Adipose tissue (tissue), 3 donors: ENCODE results near the gene C12orf50. TPM values are rescaled to one million over a fixed set of nuclear protein-coding genes. Genes with fewer than 3 reads are reported as not detected.
"Not testable (repeated sequence)": the region's sequence is repeated elsewhere in the genome, so short reads cannot be mapped to it uniquely, and the experiment has no call there.

Experiments used
- H3K27ac ChIP-seq: one replicate; pipeline ENCODE4 v1.5.1; 2013; ENCODE audit warnings: low read depth, low read length
- WGBS, 3 donors: extraction: QIAGEN DNeasy Blood & Tissue Kit; methylation state at CpG; one replicate each; pipeline ENCODE4 v1.1.7; 2013; 5-methylcytosine and 5-hydroxymethylcytosine counted together
- polyA plus RNA-seq, 3 donors: library from polyadenylated mRNA; stranded (reverse); fragments of 200-250 nt; gene quantifications; one replicate each; pipeline ENCODE4 v1.2.3, GENCODE V29; 2013
- donor health status: healthy with polysubstance abuse.
- donor health status: Bipolar disorder and iron deficiency.
- donor health status: healthy.

The C12orf50 gene
- polyA plus RNA-seq, 3 donors: not detected

GRCh38 chr12:88001327-88001726 lies 27.9 kb downstream of the C12orf50 start:
- WGBS, 3 donors: 83 to 90% (median 83%) methylated on average over 2 of the region's 2 CpGs
- H3K27ac ChIP-seq: no peak overlapping the region

- 2 to 5% (median 3%) methylated on average over 8 of the region's 8 CpGs for WGBS, 3 donors
- no peak overlapping the region for H3K27ac ChIP-seq
Measured at GRCh38 chr12:87995581-87996178, 33.5 kb downstream of the C12orf50 start.

GRCh38 chr12:87991483-87991882 lies 37.7 kb downstream of the C12orf50 start:
- H3K27ac ChIP-seq: no peak overlapping the region

- no peak overlapping the region for H3K27ac ChIP-seq
- 71 to 80% (median 71%) methylated on average over 2 of the region's 2 CpGs for WGBS, 3 donors
Measured at GRCh38 chr12:87988534-87988933, 40.7 kb downstream of the C12orf50 start.

- no peak overlapping the region for H3K27ac ChIP-seq
- 84 to 89% (median 85%) methylated on average over 2 of the region's 2 CpGs for WGBS, 3 donors
Measured at GRCh38 chr12:87985069-87985675, 44.0 kb downstream of the C12orf50 start.

- WGBS, 3 donors: 79 to 91% (median 81%) methylated on average over 1 of the region's 1 CpG
- no peak overlapping the region for H3K27ac ChIP-seq
Measured at GRCh38 chr12:87982208-87982607, 47.0 kb downstream of the C12orf50 start.

GRCh38 chr12:87981495-87981894 lies 47.7 kb downstream of the C12orf50 start:
- no peak overlapping the region for H3K27ac ChIP-seq
- 75 to 77% (median 76%) methylated on average over 1 of the region's 1 CpG for whole genome bisulfite sequencing, 3 donors

- H3K27ac ChIP-seq: no peak overlapping the region
- 85 to 89% (median 88%) methylated on average over 3 of the region's 3 CpGs for WGBS, 3 donors
Measured at GRCh38 chr12:87975879-87976278, 53.3 kb downstream of the C12orf50 start.

- no peak overlapping the region for H3K27ac ChIP-seq
Measured at GRCh38 chr12:87967871-87968270, 61.3 kb downstream of the C12orf50 start.

- WGBS, 3 donors: 52 to 61% (median 60%) methylated on average over 2 of the region's 2 CpGs
- no peak overlapping the region for H3K27ac ChIP-seq
Measured at GRCh38 chr12:87960566-87960965, 68.6 kb downstream of the C12orf50 start.

- not testable (repeated sequence) for H3K27ac ChIP-seq
- WGBS, 3 donors: 93 to 96% (median 93%) methylated on average over 7 of the region's 7 CpGs
Measured at GRCh38 chr12:87954028-87954427, 75.2 kb downstream of the C12orf50 start.

GRCh38 chr12:87953256-87953860 lies 75.8 kb downstream of the C12orf50 start:
- H3K27ac ChIP-seq: no peak overlapping the region
- WGBS, 3 donors: 4 to 6% (median 4%) methylated on average over 3 of the region's 3 CpGs

- 46 to 68% (median 66%) methylated on average over 5 of the region's 5 CpGs for WGBS, 3 donors
- no peak overlapping the region for H3K27ac ChIP-seq
Measured at GRCh38 chr12:87952850-87953249, 76.4 kb downstream of the C12orf50 start.

- no peak overlapping the region for H3K27ac ChIP-seq
- 62 to 95% (median 69%) methylated on average over 2 of the region's 2 CpGs for WGBS, 3 donors
Measured at GRCh38 chr12:87952223-87952622, 77.0 kb downstream of the C12orf50 start.

- H3K27ac ChIP-seq: no peak overlapping the region
- WGBS, 3 donors: 64 to 88% (median 80%) methylated on average over 3 of the region's 3 CpGs
Measured at GRCh38 chr12:87943762-87944161, 85.4 kb downstream of the C12orf50 start.

GRCh38 chr12:87943023-87943422 lies 86.2 kb downstream of the C12orf50 start:
- no peak overlapping the region for H3K27ac ChIP-seq
- 33 to 51% (median 39%) methylated on average over 1 of the region's 1 CpG for WGBS, 3 donors

- no peak overlapping the region for H3K27ac ChIP-seq
Measured at GRCh38 chr12:87939182-87939581, 90.0 kb downstream of the C12orf50 start.

- no peak overlapping the region for H3K27ac ChIP-seq
Measured at GRCh38 chr12:87935216-87935615, 94.0 kb downstream of the C12orf50 start.

- H3K27ac ChIP-seq: no peak overlapping the region
Measured at GRCh38 chr12:87933991-87934390, 95.2 kb downstream of the C12orf50 start.

GRCh38 chr12:87931812-87932211 lies 97.4 kb downstream of the C12orf50 start:
- WGBS, 3 donors: 76 to 88% (median 81%) methylated on average over 3 of the region's 3 CpGs
- H3K27ac ChIP-seq: no peak overlapping the region
